IMR-90 (cell line): ENCODE measurements around the gene CARMIL1. TPM values are rescaled to one million over a fixed set of nuclear protein-coding genes. Genes with fewer than 3 reads are reported as not detected.

ENCODE experiments used
- ATAC-seq: fragments of 200-7000 bp; cut with Tn5 transposase; 2 replicates; pipeline ENCODE4 v1.9.1; 2020; ENCODE audit warnings: low read depth, mild to moderate bottlenecking, moderate library complexity
- BruUV-seq: library from RNA; stranded (reverse); fragments of 400-500 nt; replicated peaks from 2 replicates; lab custom pipeline; 2021; lab: Mats Ljungman, UMichigan
- CTCF ChIA-PET: fragments of 300-600 bp; formaldehyde crosslinking; extraction: SDS; loops from one replicate; lab custom pipeline; 2021; ENCODE audit warnings: antibody characterized with exemption; lab: Yijun Ruan, JAX
- POLR2A ChIA-PET: fragments of 300-600 bp; sonication (Branson Sonifier 250); formaldehyde crosslinking; loops from one replicate; lab custom pipeline; 2022; ENCODE audit warnings: antibody characterized with exemption; ENCODE audit not compliant: unreplicated experiment; lab: Charles Lee
- DNase-seq: peaks from one replicate; pipeline ENCODE4 v3.0.0; 2013
- H2AFZ ChIP-seq: replicated peaks from 2 replicates; pipeline ENCODE3; 2013; ENCODE audit warnings: low read length, mild to moderate bottlenecking; ENCODE audit not compliant: poor library complexity
- H2AK5ac ChIP-seq: 2 replicates; pipeline ENCODE4 v1.6.1; 2013; ENCODE audit warnings: low read depth, low read length, inconsistent platforms
- H2AK9ac ChIP-seq: replicated peaks from 2 replicates; pipeline ENCODE3; 2013; ENCODE audit warnings: mild to moderate bottlenecking, low read depth, low read length, moderate library complexity; ENCODE audit not compliant: poor library complexity
- H2BK120ac ChIP-seq: 2 replicates; pipeline ENCODE4 v1.6.1; 2013; ENCODE audit warnings: low read depth, low read length, inconsistent platforms
- H2BK15ac ChIP-seq: 3 replicates; pipeline ENCODE4 v1.6.1; 2013; ENCODE audit warnings: low read depth, low read length, inconsistent platforms
- H2BK20ac ChIP-seq: 2 replicates; pipeline ENCODE4 v1.6.1; 2013; ENCODE audit warnings: low read depth, mild to moderate bottlenecking, inconsistent platforms, low read length, moderate library complexity
- H2BK5ac ChIP-seq: 2 replicates; pipeline ENCODE4 v1.6.1; 2013; ENCODE audit warnings: mild to moderate bottlenecking, low read depth, low read length, inconsistent platforms; ENCODE audit not compliant: poor library complexity, severe bottlenecking
- H3K14ac ChIP-seq: replicated peaks from 2 replicates; pipeline ENCODE4 v1.6.1; 2013; ENCODE audit warnings: low read depth, low read length, inconsistent platforms
- H3K18ac ChIP-seq: 2 replicates; pipeline ENCODE4 v1.6.1; 2013; ENCODE audit warnings: low read depth, low read length, control low read depth
- H3K23ac ChIP-seq: 2 replicates; pipeline ENCODE4 v1.6.1; 2013; ENCODE audit warnings: low read depth, low read length, inconsistent platforms
- H3K27ac ChIP-seq: 2 replicates; pipeline ENCODE4 v1.5.1; 2013; ENCODE audit warnings: mild to moderate bottlenecking, control low read depth, low read length; ENCODE audit not compliant: insufficient read depth
- H3K27me3 ChIP-seq: 2 replicates; pipeline ENCODE4 v1.6.1; 2013; ENCODE audit warnings: low read length; ENCODE audit not compliant: control insufficient read depth, insufficient read depth
- H3K36me3 ChIP-seq: 2 replicates; pipeline ENCODE4 v1.6.1; 2013; ENCODE audit warnings: low read length, mixed read lengths; ENCODE audit not compliant: control insufficient read depth, insufficient read depth
- H3K4ac ChIP-seq: 2 replicates; pipeline ENCODE4 v1.6.1; 2013; ENCODE audit warnings: low read depth, low read length, inconsistent platforms
- H3K4me1 ChIP-seq: 2 replicates; pipeline ENCODE4 v1.6.1; 2013; ENCODE audit warnings: low read length, mixed read lengths; ENCODE audit not compliant: control insufficient read depth, insufficient read depth
- H3K4me2 ChIP-seq: 2 replicates; pipeline ENCODE4 v1.6.1; 2013; ENCODE audit warnings: low read depth, mild to moderate bottlenecking, control low read depth, low read length, moderate library complexity
- H3K4me3 ChIP-seq: 2 replicates; pipeline ENCODE4 v1.5.1; 2013; ENCODE audit warnings: low read depth, mild to moderate bottlenecking, control low read depth, low read length, moderate library complexity; ENCODE audit not compliant: insufficient read depth
- H3K56ac ChIP-seq: 2 replicates; pipeline ENCODE4 v1.6.1; 2013; ENCODE audit warnings: low read length, inconsistent platforms; ENCODE audit not compliant: insufficient read depth; ENCODE audit errors: extremely low read depth
- H3K79me1 ChIP-seq, 2 experiments: 2 replicates each; pipeline ENCODE4 v1.6.1; 2013; ENCODE audit warnings: low read length in 2 of 2, inconsistent platforms in 1 of 2, low read depth in 1 of 2
- H3K9ac ChIP-seq: 2 replicates; pipeline ENCODE4 v1.6.1; 2013; ENCODE audit warnings: low read depth, low read length, control low read depth
- H3K9me1 ChIP-seq: 2 replicates; pipeline ENCODE4 v1.6.1; 2013; ENCODE audit warnings: low read length, inconsistent platforms; ENCODE audit not compliant: insufficient read depth
- H3K9me3 ChIP-seq: 2 replicates; pipeline ENCODE4 v1.6.1; 2013; ENCODE audit warnings: low read length; ENCODE audit not compliant: control insufficient read depth, insufficient read depth
- H4K20me1 ChIP-seq: 2 replicates; pipeline ENCODE4 v1.6.1; 2013; ENCODE audit warnings: low read length, inconsistent platforms; ENCODE audit not compliant: insufficient read depth
- H4K5ac ChIP-seq: 2 replicates; pipeline ENCODE4 v1.6.1; 2013; ENCODE audit warnings: mild to moderate bottlenecking, low read depth, low read length, control low read depth
- H4K8ac ChIP-seq, 2 experiments: 2 replicates each; pipeline ENCODE4 v1.6.1; 2013; ENCODE audit warnings: low read depth in 2 of 2, low read length in 2 of 2, control low read depth in 1 of 2, inconsistent platforms in 1 of 2
- H4K91ac ChIP-seq: 2 replicates; pipeline ENCODE4 v1.6.1; 2013; ENCODE audit warnings: low read depth, low read length, inconsistent platforms; ENCODE audit not compliant: insufficient read depth
- CEBPB ChIP-seq: IDR thresholded peaks from 2 replicates; pipeline ENCODE4 v1.6.1; 2012; ENCODE audit warnings: low read depth, low read length, improper control_type of control experiment
- CTCF ChIP-seq: conservative IDR thresholded peaks from 2 replicates; pipeline ENCODE4 v1.5.1; 2012; ENCODE audit warnings: mild to moderate bottlenecking, low read depth, low read length, improper control_type of control experiment
- FOS ChIP-seq: fragments of 150-350 bp; IDR thresholded peaks from 2 replicates; pipeline ENCODE4 v1.6.1; 2016; ENCODE audit warnings: low read depth, low read length
- MAZ ChIP-seq: IDR thresholded peaks from 2 replicates; pipeline ENCODE4 v1.6.1; 2012; ENCODE audit warnings: low read depth, mild to moderate bottlenecking, low read length, improper control_type of control experiment, moderate library complexity, borderline replicate concordance
- NFE2L2 ChIP-seq: fragments of 150-350 bp; IDR thresholded peaks from 2 replicates; pipeline ENCODE4 v1.6.1; 2016; ENCODE audit warnings: low read depth, mild to moderate bottlenecking, low read length
- RAD21 ChIP-seq: IDR thresholded peaks from 2 replicates; pipeline ENCODE4 v1.6.1; 2012; ENCODE audit warnings: low read length, improper control_type of control experiment
- RCOR1 ChIP-seq: IDR thresholded peaks from 2 replicates; pipeline ENCODE4 v1.6.1; 2012; ENCODE audit warnings: mild to moderate bottlenecking, low read length, improper control_type of control experiment; ENCODE audit not compliant: insufficient replicate concordance
- RFX5 ChIP-seq: IDR thresholded peaks from 2 replicates; pipeline ENCODE4 v1.8.0; 2012; ENCODE audit warnings: low read depth, mild to moderate bottlenecking, low read length, moderate library complexity
- SMC3 ChIP-seq: fragments of 150-350 bp; IDR thresholded peaks from 2 replicates; pipeline ENCODE4 v1.6.1; 2016; ENCODE audit warnings: low read depth, mild to moderate bottlenecking, antibody characterized with exemption, low read length, moderate library complexity
- USF2 ChIP-seq: fragments of 150-350 bp; IDR thresholded peaks from 2 replicates; pipeline ENCODE4 v1.6.1; 2017; ENCODE audit warnings: mild to moderate bottlenecking, antibody characterized with exemption, low read length, low read depth
- WGBS, 2 experiments: methylation state at CpG; one replicate each; pipeline versions ENCODE4 v1.1.5 to v1.1.7; 2013; ENCODE audit warnings: missing lambda C conversion rate in 2 of 2; ENCODE audit not compliant: insufficient read length in 1 of 2; ENCODE audit errors: extremely low coverage in 2 of 2; 5-methylcytosine and 5-hydroxymethylcytosine counted together
- dilution Hi-C: fragments of 300-500 bp; cut with HindIII; formaldehyde crosslinking; loops from one replicate; pipeline ENCODE4 v1.14.3; 2018; ENCODE audit warnings: low sequenced_read_pairs; ENCODE audit not compliant: unreplicated experiment
- in situ Hi-C: fragments of 300-500 bp; cut with MboI; formaldehyde crosslinking; loops from 3 replicates; pipeline ENCODE4 v1.14.3; 2019; ENCODE audit warnings: low sequenced_read_pairs, inconsistent platforms, mixed read lengths
- intact Hi-C: fragments of 100-400 bp; cut with micrococcal nuclease; formaldehyde crosslinking; loops from 2 replicates; pipeline ENCODE4 v1.10.0; 2022
- polyA plus RNA-seq, 3 experiments: library from polyadenylated mRNA; depleted of rRNA; stranded (reverse); fragments of >200 nt; gene quantifications; 2 replicates each; pipeline ENCODE4 v1.2.3, GENCODE V29; 2012; ENCODE audit warnings: low replicate concordance in 1 of 3
- total RNA-seq: library from RNA; depleted of rRNA; stranded (reverse); fragments of >200 nt; gene quantifications from 2 replicates; pipeline ENCODE4 v1.2.3, GENCODE V29; 2012

The CARMIL1 gene
- total and polyA plus RNA-seq, 2 of the 4 experiments (the other 2 are of a cell fraction): 1.3 to 2.9 TPM

- intact Hi-C loops (no loop called here), in situ Hi-C loops (no loop called here), dilution Hi-C loops (no loop called here)
- TF ChIP-seq FOS (no peak), SMC3 (no peak), NFE2L2 (no peak), CEBPB (no peak), RAD21 (no peak), RFX5 (no peak), MAZ (no peak), CTCF (no peak), RCOR1 (no peak), USF2 (no peak)
- no peaks in the 10 kb centered on the region for H4K20me1 ChIP-seq
- no peak overlapping the region for H3K4ac ChIP-seq
- H4K5ac ChIP-seq: no peak overlapping the region
- H3K9me3 ChIP-seq: no peaks in the 10 kb centered on the region
- H3K4me3 ChIP-seq: no peak overlapping the region
- H3K14ac ChIP-seq: no peak overlapping the region
- H3K56ac ChIP-seq: no peak overlapping the region
- H2AK5ac ChIP-seq: no peak overlapping the region
- H4K91ac ChIP-seq: no peak overlapping the region
- no peak overlapping the region for H3K9ac ChIP-seq
- H2BK120ac ChIP-seq: no peak overlapping the region
- H3K79me1 ChIP-seq: no peaks in the 10 kb centered on the region; a peak in 1 of 4 replicates
- H2BK20ac ChIP-seq: no peak overlapping the region
- no peak overlapping the region for H2AK9ac ChIP-seq
- WGBS, 2 experiments: no CpG with 5 or more reads among the region's 7 CpGs
- no peaks in the 10 kb centered on the region for H3K9me1 ChIP-seq
- no peaks in the 10 kb centered on the region for H3K4me1 ChIP-seq
- H2BK15ac ChIP-seq: no peak overlapping the region
- CTCF ChIA-PET: no interaction called here
- H3K18ac ChIP-seq: no peak overlapping the region
- no peak overlapping the region for H3K23ac ChIP-seq
- no peak overlapping the region for H2BK5ac ChIP-seq
- no peak overlapping the region for H4K8ac ChIP-seq
- ATAC-seq: no peak
- no peak overlapping the region for H3K4me2 ChIP-seq
- DNase-seq: no peak
- H3K36me3 ChIP-seq: no peaks in the 10 kb centered on the region
- H3K27ac ChIP-seq: no peak overlapping the region
- BruUV-seq: no TSS peak
- no peaks in the 10 kb centered on the region for H3K27me3 ChIP-seq
- H2AFZ ChIP-seq: no peak overlapping the region
- POLR2A ChIA-PET: no interaction called here
Measured at GRCh38 chr6:25411316-25411950, 132.3 kb downstream of the CARMIL1 start.
